Measurements from ENCODE around the gene TRIM75.
"Not testable (repeated sequence)": the region's sequence is repeated elsewhere in the genome, so short reads cannot be mapped to it uniquely, and the experiment has no call there.

The TRIM75 gene

GRCh38 chr4:165058666-165059065, 5.0 kb downstream of the TRIM75 start:
- no peaks in the 10 kb centered on the region for H3K9me3 ChIP-seq
- no peak for TF ChIP-seq CTCF (IDR thresholded peaks at IDR 0.05)
- H3K27ac ChIP-seq: no peak overlapping the region

GRCh38 chr4:165059386-165059785, 5.7 kb downstream of the TRIM75 start:
- no peaks in the 10 kb centered on the region for H3K9me3 ChIP-seq
- TF ChIP-seq CTCF (IDR thresholded peaks at IDR 0.05): no peak
- no peaks in the 10 kb centered on the region for H3K27me3 ChIP-seq
- no peak overlapping the region for H3K27ac ChIP-seq
- no peaks in the 10 kb centered on the region for H3K36me3 ChIP-seq
- no peaks in the 10 kb centered on the region for H3K4me1 ChIP-seq (ENCODE audit: control insufficient read depth in 1 of 2, insufficient read depth in 1 of 2, low read depth in 1 of 2, low read length in 1 of 2)
- no peak overlapping the region for H3K4me3 ChIP-seq (ENCODE audit: low read depth in 1 of 2, low read length in 1 of 2)

More at GRCh38 chr4:165058666-165059065, 5.0 kb downstream of the TRIM75 start:
- Histone ChIP-seq H3K36me3 (no peaks in the 10 kb centered on the region), H3K4me1 (ENCODE audit: control insufficient read depth in 1 of 2, insufficient read depth in 1 of 2, low read depth in 1 of 2, low read length in 1 of 2) (no peaks in the 10 kb centered on the region), H3K4me3 (ENCODE audit: low read depth in 1 of 2, low read length in 1 of 2) (no peak overlapping the region), H3K27me3 (no peaks in the 10 kb centered on the region)

GRCh38 chr4:165060938-165061337, 7.3 kb downstream of the TRIM75 start:
- H3K9me3 ChIP-seq: no peaks in the 10 kb centered on the region
- TF ChIP-seq CTCF (IDR thresholded peaks at IDR 0.05): no peak
- H3K27ac ChIP-seq: no peak overlapping the region
- no peaks in the 10 kb centered on the region for H3K27me3 ChIP-seq
- H3K36me3 ChIP-seq: no peaks in the 10 kb centered on the region
- H3K4me1 ChIP-seq (ENCODE audit: control insufficient read depth in 1 of 2, insufficient read depth in 1 of 2, low read depth in 1 of 2, low read length in 1 of 2): no peaks in the 10 kb centered on the region
- H3K4me3 ChIP-seq (ENCODE audit: low read depth in 1 of 2, low read length in 1 of 2): no peak overlapping the region

- no peaks in the 10 kb centered on the region for H3K4me1 ChIP-seq (ENCODE audit: control insufficient read depth in 1 of 2, insufficient read depth in 1 of 2, low read depth in 1 of 2, low read length in 1 of 2)
Observed at GRCh38 chr4:165070560-165070959, 16.9 kb downstream of the TRIM75 start.

GRCh38 chr4:165073346-165073745, 19.7 kb downstream of the TRIM75 start:
- not testable (repeated sequence) for H3K4me3 ChIP-seq (ENCODE audit: low read depth in 1 of 2, low read length in 1 of 2); H3K4me1 ChIP-seq (ENCODE audit: control insufficient read depth in 1 of 2, insufficient read depth in 1 of 2, low read depth in 1 of 2, low read length in 1 of 2); H3K27ac ChIP-seq

More at GRCh38 chr4:165070560-165070959, 16.9 kb downstream of the TRIM75 start:
- no peak for TF ChIP-seq CTCF (IDR thresholded peaks at IDR 0.05)
- Histone ChIP-seq H3K27me3 (no peaks in the 10 kb centered on the region), H3K27ac (no peak overlapping the region), H3K9me3 (no peaks in the 10 kb centered on the region), H3K4me3 (ENCODE audit: low read depth in 1 of 2, low read length in 1 of 2) (no peak overlapping the region), H3K36me3 (no peaks in the 10 kb centered on the region)

GRCh38 chr4:165077034-165077578, 23.4 kb downstream of the TRIM75 start:
- H3K27me3 ChIP-seq: no peaks in the 10 kb centered on the region
- no peaks in the 10 kb centered on the region for H3K9me3 ChIP-seq
- no peak for TF ChIP-seq CTCF (IDR thresholded peaks at IDR 0.05)
- peaks cover 10% of the 10 kb centered on the region for H3K36me3 ChIP-seq
- no peak overlapping the region for H3K4me3 ChIP-seq (ENCODE audit: low read depth in 1 of 2, low read length in 1 of 2)
- no peaks in the 10 kb centered on the region for H3K4me1 ChIP-seq (ENCODE audit: control insufficient read depth in 1 of 2, insufficient read depth in 1 of 2, low read depth in 1 of 2, low read length in 1 of 2)
- no peak overlapping the region for H3K27ac ChIP-seq

More at GRCh38 chr4:165073346-165073745, 19.7 kb downstream of the TRIM75 start:
- H3K27me3 ChIP-seq, H3K9me3 ChIP-seq, H3K36me3 ChIP-seq: not testable (repeated sequence)

Measured in neutrophil (primary cell).